Measurements from ENCODE around the gene STKLD1. TPM values are rescaled to one million over a fixed set of nuclear protein-coding genes. Genes with fewer than 3 reads are reported as not detected.

STKLD1 gene
- total RNA-seq, 1 donor from 2014 or later = under 0.01 TPM

GRCh38 chr9:133437753-133438531, 61.8 kb downstream of the STKLD1 start:
- no peak for DNase-seq (ENCODE audit: low read depth)
- no peak overlapping the region for H3K4me3 ChIP-seq (ENCODE audit: low read depth, low read length)
- H3K27me3 ChIP-seq (ENCODE audit: control insufficient read depth, insufficient read depth, low read length) = no peaks in the 10 kb centered on the region
- FAIRE-seq = no peak
- no peak for TF ChIP-seq CTCF (IDR thresholded peaks at IDR 0.05; ENCODE audit: insufficient read depth, low read length, severe bottlenecking)
- no peaks in the 10 kb centered on the region for H3K36me3 ChIP-seq (ENCODE audit: control insufficient read depth, insufficient read depth, low read length)

GRCh38 chr9:133439337-133439736, 63.2 kb downstream of the STKLD1 start:
- H3K4me3 ChIP-seq (ENCODE audit: low read depth, low read length) = no peak overlapping the region
- FAIRE-seq (peak; percentile 55), DNase-seq (ENCODE audit: low read depth) (no peak)
- no peaks in the 10 kb centered on the region for H3K36me3 ChIP-seq (ENCODE audit: control insufficient read depth, insufficient read depth, low read length)
- no peak for TF ChIP-seq CTCF (IDR thresholded peaks at IDR 0.05; ENCODE audit: insufficient read depth, low read length, severe bottlenecking)
- no peaks in the 10 kb centered on the region for H3K27me3 ChIP-seq (ENCODE audit: control insufficient read depth, insufficient read depth, low read length)

- no peak for TF ChIP-seq CTCF (IDR thresholded peaks at IDR 0.05; ENCODE audit: insufficient read depth, low read length, severe bottlenecking)
- Histone ChIP-seq H3K36me3 (ENCODE audit: control insufficient read depth, insufficient read depth, low read length) (no peaks in the 10 kb centered on the region), H3K27me3 (ENCODE audit: control insufficient read depth, insufficient read depth, low read length) (peaks cover 3% of the 10 kb centered on the region), H3K4me3 (ENCODE audit: low read depth, low read length) (no peak overlapping the region)
- FAIRE-seq = no peak
- DNase-seq (ENCODE audit: low read depth) = no peak
Measured at GRCh38 chr9:133440874-133441273, 64.7 kb downstream of the STKLD1 start.

- Histone ChIP-seq H3K4me3 (ENCODE audit: low read depth, low read length) (no peak overlapping the region), H3K27me3 (ENCODE audit: control insufficient read depth, insufficient read depth, low read length) (peaks cover 3% of the 10 kb centered on the region), H3K36me3 (ENCODE audit: control insufficient read depth, insufficient read depth, low read length) (no peaks in the 10 kb centered on the region)
- TF ChIP-seq CTCF (IDR thresholded peaks at IDR 0.05; ENCODE audit: insufficient read depth, low read length, severe bottlenecking) = no peak
- DNase-seq (ENCODE audit: low read depth) (no peak), FAIRE-seq (no peak)
Measured at GRCh38 chr9:133441571-133441970, 65.4 kb downstream of the STKLD1 start.

- FAIRE-seq (no peak), DNase-seq (ENCODE audit: low read depth) (no peak)
- Histone ChIP-seq H3K27me3 (ENCODE audit: control insufficient read depth, insufficient read depth, low read length) (peaks cover 3% of the 10 kb centered on the region), H3K4me3 (ENCODE audit: low read depth, low read length) (no peak overlapping the region), H3K36me3 (ENCODE audit: control insufficient read depth, insufficient read depth, low read length) (no peaks in the 10 kb centered on the region)
- no peak for TF ChIP-seq CTCF (IDR thresholded peaks at IDR 0.05; ENCODE audit: insufficient read depth, low read length, severe bottlenecking)
Measured at GRCh38 chr9:133443248-133443647, 67.1 kb downstream of the STKLD1 start.

- FAIRE-seq = no peak
- no peak overlapping the region for H3K4me3 ChIP-seq (ENCODE audit: low read depth, low read length)
- peak; percentile 12 for DNase-seq (ENCODE audit: low read depth)
- peaks cover 3% of the 10 kb centered on the region for H3K27me3 ChIP-seq (ENCODE audit: control insufficient read depth, insufficient read depth, low read length)
- no peak for TF ChIP-seq CTCF (IDR thresholded peaks at IDR 0.05; ENCODE audit: insufficient read depth, low read length, severe bottlenecking)
- no peaks in the 10 kb centered on the region for H3K36me3 ChIP-seq (ENCODE audit: control insufficient read depth, insufficient read depth, low read length)
Measured at GRCh38 chr9:133443982-133444381, 67.8 kb downstream of the STKLD1 start.
